NCI-H2171 treated with DMSO at 0.1 percent for 48 hours (cell line): ENCODE data around the gene JRKL.

Experiments used
- DNase-seq: peaks from one replicate; lab custom pipeline; 2025; lab: John Stamatoyannopoulos, UW

JRKL gene

DNA sequence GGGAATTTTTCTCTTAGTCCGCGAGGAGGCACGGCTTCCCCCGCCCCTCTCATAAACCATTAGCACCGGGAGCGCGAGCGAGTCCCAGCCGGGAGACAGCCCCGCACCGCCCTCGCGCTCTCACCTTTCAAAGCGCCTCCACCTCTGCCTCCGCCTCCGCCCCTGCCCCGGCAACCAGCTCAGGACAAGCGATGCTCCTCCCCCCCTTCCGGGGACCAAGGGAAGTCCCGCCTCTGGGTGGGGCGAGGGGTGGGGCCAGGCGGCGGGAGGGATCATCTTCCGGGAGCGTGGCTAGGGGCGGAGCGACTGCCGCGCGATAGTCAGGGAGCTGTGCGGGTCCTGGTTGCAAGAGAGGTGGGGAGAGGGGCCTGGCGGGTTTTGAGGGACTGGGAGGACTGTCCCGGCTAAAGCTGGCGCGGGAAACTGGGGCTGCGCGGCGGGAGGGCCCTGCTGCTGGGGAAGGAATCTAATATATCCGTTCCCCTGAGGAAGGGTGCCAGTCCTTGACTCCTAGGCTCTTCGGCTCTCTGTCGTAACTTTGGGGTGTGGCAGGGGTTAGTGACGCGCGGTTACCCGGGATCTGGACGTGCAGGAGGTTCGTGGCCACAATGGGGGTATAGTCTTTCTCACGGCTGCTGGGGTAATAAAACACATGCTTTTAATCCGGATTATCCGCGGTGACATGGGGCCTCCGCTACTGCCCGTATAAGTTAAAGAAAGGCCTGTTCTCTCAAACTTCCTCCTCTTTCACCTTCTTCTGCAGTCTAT lies at the start of gene JRKL, which contains the start of gene CCDC82:
TSS of gene JRKL (plus strand) at position 294 of the 768 bp plus-strand sequence. CDS start 637 bp downstream, outside the sequence.
TSS of gene CCDC82 (minus strand) at position 193 of the 768 bp plus-strand sequence. CDS start 5,165 bp downstream, outside the sequence.
- peak; percentile 94 for DNase-seq

DNA sequence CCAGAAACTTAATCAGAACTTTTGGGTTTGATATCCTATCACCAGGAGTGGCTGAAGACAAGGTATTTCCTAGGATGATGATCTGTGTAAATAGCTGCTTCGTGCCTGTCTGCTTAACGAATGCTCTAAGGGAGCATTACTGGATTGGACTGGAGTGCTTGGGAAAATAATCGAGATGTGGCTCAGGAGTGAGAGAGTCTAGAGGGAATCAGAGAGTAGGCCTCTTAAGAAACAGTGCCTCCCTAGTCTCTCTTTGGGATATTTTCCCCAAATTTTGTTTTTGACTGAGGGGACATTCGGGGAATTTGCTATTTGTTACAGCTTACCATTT lies 49.3 kb upstream of the JRKL start:
- no peak for DNase-seq

DNA sequence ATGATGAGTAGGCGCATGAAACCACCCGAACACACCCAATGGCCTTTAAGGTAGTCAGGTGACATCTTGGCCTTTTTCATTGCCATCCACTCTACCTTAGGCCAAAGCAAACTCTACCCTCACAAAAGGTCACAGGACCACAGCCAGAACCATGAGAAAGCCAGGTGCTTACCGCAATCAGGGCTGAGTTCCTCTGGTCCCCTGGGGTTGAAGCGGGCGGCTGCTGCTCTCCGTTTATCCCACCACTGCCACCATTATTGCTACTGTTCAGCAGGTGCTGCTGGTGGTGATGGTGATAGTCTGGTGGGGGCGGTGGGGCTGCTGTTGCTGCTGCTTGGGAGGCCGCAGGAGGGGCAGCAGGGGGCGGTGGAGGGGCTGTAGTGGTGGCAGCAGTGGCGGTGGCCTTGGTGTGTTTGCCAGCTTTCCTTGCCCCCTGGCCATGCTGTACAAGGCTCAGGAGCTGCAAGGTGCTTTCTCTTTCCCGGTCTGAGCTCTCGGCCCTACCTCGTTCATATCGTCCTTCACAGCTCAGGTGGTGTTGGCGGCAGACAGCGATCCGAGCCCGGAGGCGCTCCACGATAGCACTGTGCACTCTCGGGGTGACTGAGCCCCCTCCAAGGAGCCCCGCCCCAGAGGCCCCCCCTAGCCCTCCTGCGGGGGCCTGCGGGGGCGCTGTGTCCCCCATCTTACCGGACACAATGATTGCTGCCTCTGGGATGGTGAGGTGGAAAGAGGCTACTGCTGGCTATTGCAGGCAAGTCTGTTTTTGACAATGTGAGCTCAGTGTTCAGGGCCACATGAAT lies 48.4 kb upstream of the JRKL start:
- DNase-seq = no peak

- DNase-seq = no peak
These were observed 47.5 kb upstream of the JRKL start for GRCh38 chr11:96342014-96342960.

DNA sequence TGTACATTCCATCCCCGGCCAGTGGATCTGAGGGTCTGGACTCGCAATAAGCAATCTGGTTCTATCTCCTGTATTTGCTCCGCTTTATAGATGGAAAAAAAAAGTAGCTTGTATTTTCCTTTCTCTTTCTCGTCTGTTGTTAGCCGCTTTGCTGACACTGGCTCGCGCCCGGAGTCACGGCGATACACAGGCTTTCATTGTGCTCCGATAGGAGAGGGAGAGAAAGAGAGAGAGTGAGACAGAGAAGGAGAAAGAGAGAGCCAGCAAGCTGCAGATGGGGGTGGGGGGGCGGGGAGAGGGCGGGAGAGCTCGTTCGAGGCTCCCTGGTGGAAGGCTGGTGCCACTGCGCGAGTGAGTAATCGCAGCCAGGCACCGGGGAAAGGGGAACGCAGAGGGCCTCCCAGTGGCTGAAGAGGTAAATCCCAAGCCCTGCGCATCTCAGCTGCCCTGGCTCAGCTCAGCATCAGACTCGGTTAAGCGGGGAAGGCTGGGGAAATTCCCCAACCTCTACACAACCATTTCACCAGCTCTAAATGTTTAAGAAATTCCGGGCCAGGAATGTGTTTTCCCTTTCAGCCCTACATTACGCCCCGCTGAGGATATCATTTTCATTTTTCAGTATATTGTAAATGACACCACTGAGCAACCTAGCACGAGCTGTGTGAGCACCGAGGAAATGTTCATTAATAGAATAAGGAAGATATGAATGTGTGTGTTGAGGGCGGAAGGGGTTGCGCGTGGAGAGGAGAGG lies 46.7 kb upstream of the JRKL start, which contains the start of gene MAML2:
TSS of gene MAML2 (minus strand) at position 235 of the 751 bp plus-strand sequence. CDS start 1,300 bp downstream, outside the sequence.
- peak; percentile 89 for DNase-seq

DNA sequence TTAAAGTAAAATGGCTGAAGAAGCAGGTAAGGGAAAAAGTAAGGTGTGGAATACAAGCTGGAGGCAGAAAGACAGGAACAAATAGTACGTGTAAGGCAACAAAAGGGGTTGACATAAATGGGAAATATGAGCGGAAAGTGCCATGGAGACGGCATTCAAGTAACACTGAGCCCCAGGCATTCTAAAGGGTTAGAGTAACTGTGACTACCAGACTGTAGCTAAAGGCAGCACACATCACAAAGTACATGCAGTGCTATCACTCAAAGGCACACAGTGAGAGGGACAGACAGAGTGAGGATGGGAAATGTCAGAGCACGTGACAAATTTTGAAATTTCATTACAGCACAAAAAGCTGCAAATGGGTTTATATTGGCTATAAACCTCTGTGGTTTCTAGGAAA lies 33.0 kb upstream of the JRKL start:
- no peak for DNase-seq

GRCh38 chr11:96357794-96358193 lies 32.0 kb upstream of the JRKL start:
- DNase-seq = no peak

- DNase-seq = no peak
These were observed 31.5 kb upstream of the JRKL start for GRCh38 chr11:96358321-96358720.

GRCh38 chr11:96361778-96362177 lies 28.0 kb upstream of the JRKL start:
- DNase-seq = no peak

- no peak for DNase-seq
These were observed 24.3 kb upstream of the JRKL start for GRCh38 chr11:96365493-96365892.

GRCh38 chr11:96366024-96366423 lies 23.8 kb upstream of the JRKL start:
- no peak for DNase-seq

- DNase-seq = no peak
These were observed 22.5 kb upstream of the JRKL start for GRCh38 chr11:96367342-96367741.

- DNase-seq = no peak
These were observed 16.0 kb upstream of the JRKL start for GRCh38 chr11:96373826-96374225.

DNA sequence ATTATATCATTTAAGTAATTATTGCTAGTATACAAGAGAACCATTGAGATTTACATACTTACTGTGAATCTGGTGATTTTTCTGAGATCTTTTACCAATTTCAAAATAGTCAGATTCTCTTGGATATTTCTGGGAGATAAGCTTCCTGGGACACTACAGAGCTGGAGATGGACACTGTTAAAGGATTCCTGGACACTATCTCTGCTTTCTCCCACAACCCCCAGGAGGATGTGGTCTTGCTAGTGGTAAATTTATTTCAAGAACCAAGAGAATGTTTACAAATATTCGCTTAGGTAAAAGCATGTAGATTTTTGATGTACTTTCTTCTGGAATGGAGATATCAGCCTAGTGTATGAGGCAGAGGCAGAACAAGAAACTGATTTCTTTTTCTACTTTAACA lies 13.0 kb upstream of the JRKL start:
- no peak for DNase-seq

GRCh38 chr11:96384156-96384555 lies 5.7 kb upstream of the JRKL start:
- no peak for DNase-seq

- DNase-seq = no peak
These were observed 4.6 kb upstream of the JRKL start for GRCh38 chr11:96385187-96385586.

- DNase-seq = peak; percentile 77
These were observed 708 bp upstream of the JRKL start for GRCh38 chr11:96388891-96389719.

- DNase-seq = no peak
These were observed 627 bp downstream of the JRKL start for GRCh38 chr11:96390488-96390792.

DNA sequence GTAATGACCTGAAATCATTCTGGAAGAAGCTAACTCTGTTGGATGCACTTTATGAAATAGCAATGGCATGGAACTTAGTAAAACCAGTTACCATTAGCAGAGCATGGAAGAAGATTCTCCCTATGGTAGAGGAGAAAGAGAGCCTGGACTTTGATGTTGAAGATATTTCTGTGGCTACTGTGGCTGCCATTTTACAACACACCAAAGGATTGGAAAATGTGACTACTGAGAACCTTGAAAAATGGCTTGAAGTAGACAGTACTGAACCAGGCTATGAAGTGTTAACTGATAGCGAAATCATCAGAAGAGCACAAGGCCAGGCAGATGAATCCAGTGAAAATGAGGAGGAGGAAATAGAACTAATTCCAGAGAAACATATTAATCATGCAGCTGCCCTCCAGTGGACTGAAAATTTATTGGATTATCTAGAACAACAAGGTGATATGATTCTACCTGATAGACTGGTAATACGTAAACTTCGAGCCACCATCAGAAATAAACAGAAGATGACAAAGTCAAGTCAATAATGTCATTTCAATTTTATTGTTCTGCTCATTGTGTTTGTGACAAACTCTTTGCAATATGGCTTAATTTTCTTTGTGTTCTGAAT lies 2.0 kb downstream of the JRKL start:
- no peak for DNase-seq

GRCh38 chr11:96393753-96394348 lies 4.0 kb downstream of the JRKL start:
- peak; percentile 53 for DNase-seq
